Skeletal muscle satellite cell (primary cell): ENCODE data around the gene ZFYVE27.

Source experiments
- H3K27me3 ChIP-seq: 2 replicates; pipeline ENCODE4 v1.7.0; 2013; ENCODE audit warnings: low read length; ENCODE audit not compliant: control insufficient read depth, insufficient read depth
- H3K36me3 ChIP-seq: 2 replicates; pipeline ENCODE4 v1.7.0; 2013; ENCODE audit warnings: mild to moderate bottlenecking, control low read depth, low read length; ENCODE audit not compliant: insufficient read depth
- H3K4me1 ChIP-seq: 2 replicates; pipeline ENCODE4 v1.7.0; 2013; ENCODE audit warnings: low read length; ENCODE audit not compliant: control insufficient read depth, insufficient read depth
- H3K4me2 ChIP-seq: 2 replicates; pipeline ENCODE4 v1.7.0; 2013; ENCODE audit warnings: mild to moderate bottlenecking, low read length
- H3K4me3 ChIP-seq: 2 replicates; pipeline ENCODE4 v1.7.0; 2013; ENCODE audit warnings: low read length
- H3K9ac ChIP-seq: 2 replicates; pipeline ENCODE4 v1.7.0; 2013; ENCODE audit warnings: mild to moderate bottlenecking, low read depth, low read length, moderate library complexity
- H3K9me3 ChIP-seq: replicated peaks from 2 replicates; pipeline ENCODE4 v1.7.0; 2013; ENCODE audit warnings: mild to moderate bottlenecking, control low read depth, low read length

The ZFYVE27 gene

GRCh38 chr10:97788552-97789442 lies 51.9 kb downstream of the ZFYVE27 start:
- H3K4me1 ChIP-seq = no peaks in the 10 kb centered on the region
- H3K4me3 ChIP-seq = no peak overlapping the region
- peaks cover 49% of the 10 kb centered on the region for H3K27me3 ChIP-seq
- no peaks in the 10 kb centered on the region for H3K36me3 ChIP-seq
- no peaks in the 10 kb centered on the region for H3K9me3 ChIP-seq
- H3K9ac ChIP-seq = no peak overlapping the region
- H3K4me2 ChIP-seq = no peak overlapping the region

GRCh38 chr10:97789770-97790397 lies 53.0 kb downstream of the ZFYVE27 start:
- peaks cover 43% of the 10 kb centered on the region for H3K27me3 ChIP-seq
- no peaks in the 10 kb centered on the region for H3K4me1 ChIP-seq
- H3K4me2 ChIP-seq = no peak overlapping the region
- no peak overlapping the region for H3K4me3 ChIP-seq
- H3K9me3 ChIP-seq = no peaks in the 10 kb centered on the region
- no peaks in the 10 kb centered on the region for H3K36me3 ChIP-seq
- no peak overlapping the region for H3K9ac ChIP-seq

- no peak overlapping the region for H3K4me2 ChIP-seq
- no peaks in the 10 kb centered on the region for H3K9me3 ChIP-seq
- H3K4me1 ChIP-seq = no peaks in the 10 kb centered on the region
- H3K4me3 ChIP-seq = no peak overlapping the region
- no peak overlapping the region for H3K9ac ChIP-seq
- H3K36me3 ChIP-seq = no peaks in the 10 kb centered on the region
- peaks cover 46% of the 10 kb centered on the region for H3K27me3 ChIP-seq
Measured at GRCh38 chr10:97791824-97792721, 55.1 kb downstream of the ZFYVE27 start.

GRCh38 chr10:97795886-97796285 lies 59.0 kb downstream of the ZFYVE27 start:
- no peaks in the 10 kb centered on the region for H3K36me3 ChIP-seq
- no peaks in the 10 kb centered on the region for H3K4me1 ChIP-seq
- peaks cover 46% of the 10 kb centered on the region for H3K27me3 ChIP-seq
- peaks cover 7% of the 10 kb centered on the region for H3K9me3 ChIP-seq
- no peak overlapping the region for H3K9ac ChIP-seq
- H3K4me2 ChIP-seq = no peak overlapping the region
- no peak overlapping the region for H3K4me3 ChIP-seq

- Histone ChIP-seq H3K4me2 (no peak overlapping the region), H3K36me3 (no peaks in the 10 kb centered on the region), H3K4me1 (no peaks in the 10 kb centered on the region), H3K9ac (no peak overlapping the region), H3K27me3 (peaks cover 42% of the 10 kb centered on the region), H3K4me3 (no peak overlapping the region), H3K9me3 (peaks cover 7% of the 10 kb centered on the region)
Measured at GRCh38 chr10:97796651-97797050, 59.7 kb downstream of the ZFYVE27 start.

GRCh38 chr10:97798958-97799610 lies 62.2 kb downstream of the ZFYVE27 start:
- H3K27me3 ChIP-seq = peaks cover 47% of the 10 kb centered on the region
- peaks cover 7% of the 10 kb centered on the region for H3K9me3 ChIP-seq

GRCh38 chr10:97800474-97800873 lies 63.5 kb downstream of the ZFYVE27 start:
- Histone ChIP-seq H3K4me2 (no peak overlapping the region), H3K27me3 (peaks cover 51% of the 10 kb centered on the region), H3K9ac (no peak overlapping the region), H3K36me3 (no peaks in the 10 kb centered on the region), H3K4me3 (no peak overlapping the region), H3K9me3 (peaks cover 7% of the 10 kb centered on the region), H3K4me1 (no peaks in the 10 kb centered on the region)

More at GRCh38 chr10:97798958-97799610, 62.2 kb downstream of the ZFYVE27 start:
- H3K4me3 ChIP-seq = no peak overlapping the region
- no peak overlapping the region for H3K9ac ChIP-seq
- no peaks in the 10 kb centered on the region for H3K36me3 ChIP-seq
- no peak overlapping the region for H3K4me2 ChIP-seq
- no peaks in the 10 kb centered on the region for H3K4me1 ChIP-seq

GRCh38 chr10:97801422-97801821 lies 64.5 kb downstream of the ZFYVE27 start:
- H3K9ac ChIP-seq = no peak overlapping the region
- H3K36me3 ChIP-seq = no peaks in the 10 kb centered on the region
- no peak overlapping the region for H3K4me2 ChIP-seq

GRCh38 chr10:97805096-97805884 lies 68.4 kb downstream of the ZFYVE27 start:
- Histone ChIP-seq H3K4me2 (no peak overlapping the region), H3K27me3 (peaks cover 34% of the 10 kb centered on the region), H3K4me3 (no peak overlapping the region), H3K9me3 (no peaks in the 10 kb centered on the region), H3K9ac (no peak overlapping the region), H3K4me1 (no peaks in the 10 kb centered on the region), H3K36me3 (no peaks in the 10 kb centered on the region)

More at GRCh38 chr10:97801422-97801821, 64.5 kb downstream of the ZFYVE27 start:
- no peak overlapping the region for H3K4me3 ChIP-seq
- H3K4me1 ChIP-seq = no peaks in the 10 kb centered on the region
- peaks cover 44% of the 10 kb centered on the region for H3K27me3 ChIP-seq
- H3K9me3 ChIP-seq = peaks cover 7% of the 10 kb centered on the region

GRCh38 chr10:97805949-97806348 lies 69.0 kb downstream of the ZFYVE27 start:
- no peaks in the 10 kb centered on the region for H3K4me1 ChIP-seq
- H3K9ac ChIP-seq = no peak overlapping the region
- H3K27me3 ChIP-seq = peaks cover 32% of the 10 kb centered on the region
- H3K4me3 ChIP-seq = no peak overlapping the region
- no peaks in the 10 kb centered on the region for H3K36me3 ChIP-seq
- H3K4me2 ChIP-seq = no peak overlapping the region
- no peaks in the 10 kb centered on the region for H3K9me3 ChIP-seq
